K562 (cell line): ENCODE data around the gene NRCAM. TPM values are rescaled to one million over a fixed set of nuclear protein-coding genes. Genes with fewer than 3 reads are reported as not detected.
A peak's percentile ranks its signal among the peaks of the same experiment; 100 is the strongest.

Source experiments
- ATAC-seq: fragments of 200-7000 bp; cut with Tn5 transposase; 3 replicates; pipeline ENCODE4 v1.9.1; 2020; ENCODE audit warnings: moderate library complexity
- BruUV-seq: library from RNA; stranded (reverse); fragments of 400-500 nt; replicated peaks from 2 replicates; lab custom pipeline; 2021; lab: Mats Ljungman, UMichigan
- CTCF ChIA-PET: fragments of 300-600 bp; formaldehyde crosslinking; extraction: SDS; loops from one replicate; lab custom pipeline; 2021; ENCODE audit warnings: low intra/inter-chr PET ratio; lab: Yijun Ruan, JAX
- POLR2A ChIA-PET: fragments of 300-600, 350-650 bp; sonication (Branson Sonifier 250); formaldehyde crosslinking; extraction: SDS; loops from one replicate; lab custom pipeline; 2021; ENCODE audit warnings: antibody characterized with exemption, inconsistent platforms; lab: Yijun Ruan, JAX
- DNase-seq, 4 experiments: peaks; one replicate each; pipeline versions ENCODE4 v3.0.0 to v3.0.0-alpha.2; 2011 to 2018; ENCODE audit warnings: low spot score in 3 of 4, mixed read lengths in 3 of 4; ENCODE audit errors: extremely low read depth in 1 of 4
- FAIRE-seq: peaks from 2 replicates; lab custom pipeline; 2011; peaks lifted over from hg19 to GRCh38; lab: Jason Lieb, UNC
- H2AFZ ChIP-seq: 2 replicates; pipeline ENCODE4 v1.6.0; 2011; ENCODE audit warnings: low read depth, low read length, control low read depth, inconsistent platforms
- H3K27ac ChIP-seq: fragments of 200-600 bp; 3 replicates; pipeline ENCODE4 v1.8.0; 2011; ENCODE audit warnings: low read depth, mild to moderate bottlenecking, control low read depth, inconsistent platforms, low read length, moderate library complexity, mixed read lengths; ENCODE audit errors: extremely low read depth
- H3K27me3 ChIP-seq, 2 experiments: fragments of 300-600 bp in 1 of 2; 2 replicates in 1 of 2; 3 replicates in 1 of 2; pipeline versions ENCODE4 v1.6.0 to v1.8.0; 2011; ENCODE audit warnings: inconsistent platforms in 2 of 2, low read length in 2 of 2, mild to moderate bottlenecking in 1 of 2, mixed read lengths in 1 of 2, moderate library complexity in 1 of 2; ENCODE audit not compliant: control insufficient read depth in 2 of 2, insufficient read depth in 2 of 2
- H3K36me3 ChIP-seq: fragments of 300-600 bp; 3 replicates; pipeline ENCODE4 v1.8.0; 2011; ENCODE audit warnings: mild to moderate bottlenecking, low read length, inconsistent platforms; ENCODE audit not compliant: control insufficient read depth, insufficient read depth
- H3K4me1 ChIP-seq, 2 experiments: fragments of 200-600 bp in 1 of 2; replicated peaks in 1 of 2; 2 replicates in 1 of 2; 3 replicates in 1 of 2; pipeline versions ENCODE4 v1.5.1 to v1.8.0; 2011; ENCODE audit warnings: inconsistent platforms in 2 of 2, low read length in 2 of 2, mild to moderate bottlenecking in 1 of 2, mixed read lengths in 1 of 2, moderate library complexity in 1 of 2; ENCODE audit not compliant: control insufficient read depth in 2 of 2, insufficient read depth in 2 of 2
- H3K4me2 ChIP-seq: 2 replicates; pipeline ENCODE4 v1.6.1; 2011; ENCODE audit warnings: low read length, control low read depth, inconsistent platforms, mixed read lengths; ENCODE audit not compliant: insufficient read depth
- H3K4me3 ChIP-seq: fragments of 200-600 bp; sonication (generic), shearing (Covaris generic); 2 replicates; pipeline ENCODE4 v1.5.1; 2016; ENCODE audit warnings: control low read depth, inconsistent platforms
- H3K79me2 ChIP-seq: fragments of 200-600 bp; 3 replicates; pipeline ENCODE4 v1.8.0; 2011; ENCODE audit warnings: low read length, inconsistent platforms; ENCODE audit not compliant: control insufficient read depth, insufficient read depth
- H3K9ac ChIP-seq, 2 experiments: 2 replicates each; pipeline versions ENCODE4 v1.6.0 to v1.6.1; 2011; ENCODE audit warnings: low read depth in 2 of 2, low read length in 2 of 2, control low read depth in 1 of 2, inconsistent platforms in 1 of 2, mild to moderate bottlenecking in 1 of 2, mixed read lengths in 1 of 2; ENCODE audit not compliant: insufficient read depth in 1 of 2
- H3K9me1 ChIP-seq: one replicate; pipeline ENCODE4 v1.6.0; 2011; ENCODE audit warnings: inconsistent platforms, mild to moderate bottlenecking, low read length, moderate library complexity; ENCODE audit not compliant: control insufficient read depth, insufficient read depth
- H3K9me3 ChIP-seq: replicated peaks from 2 replicates; pipeline ENCODE4 v1.5.1; 2011; ENCODE audit warnings: low read depth, low read length, inconsistent platforms; ENCODE audit not compliant: control insufficient read depth, insufficient read depth
- H4K20me1 ChIP-seq: replicated peaks from 2 replicates; pipeline ENCODE4 v1.6.1; 2011; ENCODE audit warnings: low read length, inconsistent platforms, mixed read lengths; ENCODE audit not compliant: control insufficient read depth, insufficient read depth
- CEBPB ChIP-seq: fragments of 450-650 bp; IDR thresholded peaks from 2 replicates; pipeline ENCODE4 v1.6.1; 2016; ENCODE audit warnings: missing genetic modification characterization, missing compliant biosample characterization
- ETV6 ChIP-seq, 3 experiments: fragments of 150-350 bp in 1 of 3; sonication (generic) in 1 of 3; formaldehyde crosslinking in 1 of 3; IDR thresholded peaks; 2 replicates each; pipeline versions ENCODE4 v1.6.1 to v1.8.0; 2014 to 2022; ENCODE audit warnings: borderline replicate concordance in 2 of 3, low read depth in 2 of 3, antibody characterized with exemption in 1 of 3, low read length in 1 of 3, mild to moderate bottlenecking in 1 of 3, missing genetic modification reagents in 1 of 3
- ZNF518B ChIP-seq: fragments of 250-450 bp; sonication (Bioruptor Pico); IDR thresholded peaks from 2 replicates; pipeline ENCODE4 v1.5.0; 2021; ENCODE audit warnings: mild to moderate bottlenecking, moderate library complexity
- WGBS: fragments of 100-300 bp; shearing (Covaris generic); methylation state at CpG from one replicate; pipeline ENCODE4 v1.1.6; 2016; ENCODE audit warnings: low coverage, mixed read lengths; ENCODE audit not compliant: insufficient coverage; ENCODE audit errors: missing lambda C conversion rate; 5-methylcytosine and 5-hydroxymethylcytosine counted together
- in situ Hi-C: fragments of 300-500 bp; cut with MboI; formaldehyde crosslinking; loops from 4 replicates; pipeline ENCODE4 v1.15.0; 2018; ENCODE audit warnings: inconsistent platforms, mixed read lengths
- intact Hi-C: fragments of 100-400 bp; cut with micrococcal nuclease; formaldehyde crosslinking; loops from 2 replicates; pipeline ENCODE4 v1.14.2; 2022
- polyA plus RNA-seq, 8 experiments: library from polyadenylated mRNA; depleted of rRNA in 4 of 8; stranded (reverse) in 5 of 8; unstranded in 3 of 8; fragments of >200 nt; fragmentation: Nextera tagmentation in 2 of 8; fragmentation: Illumina TruSeq in 1 of 8; extraction: Ambion mirVana in 2 of 8; extraction: Trizol in 1 of 8; gene quantifications; 2 replicates each; pipeline versions ENCODE4 v1.2.1 to v1.2.3, GENCODE V29; 2011 to 2014; ENCODE audit warnings: inconsistent platforms in 1 of 8, missing spikeins in 1 of 8
- total RNA-seq, 7 experiments: library from RNA; depleted of rRNA in 6 of 7; stranded (reverse); fragments of >200 nt in 6 of 7; fragmentation: Illumina TruSeq in 2 of 7; extraction: Trizol in 2 of 7; gene quantifications; 2 replicates each; pipeline versions ENCODE4 v1.2.1 to v1.2.3, GENCODE V29; 2011 to 2021; ENCODE audit warnings: low replicate concordance in 1 of 7

The NRCAM gene
- total and polyA plus RNA-seq, 9 of the 15 experiments (the other 6 are each of a cell fraction or from before 2014, with no cell fraction given), result 0.03 to 0.54 (median 0.12) TPM; not detected in 1

- intact Hi-C loops (no loop called here), in situ Hi-C loops (no loop called here)
- no peaks in the 10 kb centered on the region for H3K9me3 ChIP-seq
- CTCF ChIA-PET, result no interaction called here
- WGBS, result 2% methylated on average over 2 of the region's 2 CpGs
- peaks cover 11 to 26% of the 10 kb centered on the region in 2 experiments for H3K27me3 ChIP-seq
- no peak for TF ChIP-seq ZNF518B (CRISPR knock-in tag)
- TF ChIP-seq CEBPB (tag), result peak; percentile 56
- no peak for TF ChIP-seq ETV6 (IDR thresholded peaks at IDR 0.05; ENCODE audit: borderline replicate concordance in 1 of 2, low read depth in 2 of 2, low read length in 1 of 2)
- no peak for TF ChIP-seq ETV6 (CRISPR knock-in tag; IDR thresholded peaks at IDR 0.05; ENCODE audit: borderline replicate concordance)
- no peak overlapping the region for H2AFZ ChIP-seq
- H4K20me1 ChIP-seq, result no peaks in the 10 kb centered on the region
- no peak overlapping the region for H3K4me2 ChIP-seq
- no peaks in the 10 kb centered on the region for H3K79me2 ChIP-seq
- no peak overlapping the region for H3K27ac ChIP-seq
- DNase-seq, result no peak
- POLR2A ChIA-PET, result no interaction called here
- no TSS peak for BruUV-seq
- no peaks in the 10 kb centered on the region for H3K36me3 ChIP-seq
- no peak for ATAC-seq
- no peak overlapping the region for H3K9ac ChIP-seq
- H3K4me1 ChIP-seq, result 0 out of 5 replicates have a peak, but pooled peaks cover 0 to 3% of the 10 kb centered on the region in 2 experiments
- no peaks in the 10 kb centered on the region for H3K9me1 ChIP-seq
- no peak for FAIRE-seq
- no peak overlapping the region for H3K4me3 ChIP-seq
These were observed 8.5 kb upstream of the NRCAM start for GRCh38 chr7:108464743-108465142.
